ENCODE results near the gene SLC26A8. TPM values are rescaled to one million over a fixed set of nuclear protein-coding genes. Genes with fewer than 3 reads are reported as not detected.
A peak's percentile ranks its signal among the peaks of the same experiment; 100 is the strongest.
"Not testable (repeated sequence)": the region's sequence is repeated elsewhere in the genome, so short reads cannot be mapped to it uniquely, and the experiment has no call there.

SLC26A8 gene
- total RNA-seq, 1 donor from 2014 or later: 0.05 TPM

GRCh38 chr6:36052097-36052496 lies 27.7 kb upstream of the SLC26A8 start:
- no peak for DNase-seq (ENCODE audit: low read depth)

GRCh38 chr6:36050947-36051710 lies 26.7 kb upstream of the SLC26A8 start:
- no peak for DNase-seq (ENCODE audit: low read depth)

GRCh38 chr6:36050305-36050704 lies 25.9 kb upstream of the SLC26A8 start:
- DNase-seq (ENCODE audit: low read depth): no peak

GRCh38 chr6:36049582-36049981 lies 25.1 kb upstream of the SLC26A8 start:
- no peak for DNase-seq (ENCODE audit: low read depth)

GRCh38 chr6:36042618-36043260 lies 18.3 kb upstream of the SLC26A8 start:
- DNase-seq (ENCODE audit: low read depth): no peak

- no peak for DNase-seq (ENCODE audit: low read depth)
Observed at GRCh38 chr6:36040958-36041357, 16.5 kb upstream of the SLC26A8 start.

GRCh38 chr6:36039112-36039511 lies 14.7 kb upstream of the SLC26A8 start:
- DNase-seq (ENCODE audit: low read depth): peak; percentile 32

GRCh38 chr6:36038120-36038876 lies 13.9 kb upstream of the SLC26A8 start:
- DNase-seq (ENCODE audit: low read depth): no peak

- no peak for DNase-seq (ENCODE audit: low read depth)
Observed at GRCh38 chr6:36035225-36035624, 10.8 kb upstream of the SLC26A8 start.

- DNase-seq (ENCODE audit: low read depth): no peak
Observed at GRCh38 chr6:36034441-36034840, 10.0 kb upstream of the SLC26A8 start.

GRCh38 chr6:36033935-36034334 lies 9.5 kb upstream of the SLC26A8 start:
- DNase-seq (ENCODE audit: low read depth): peak; percentile 37

- not testable (repeated sequence) for DNase-seq (ENCODE audit: low read depth)
Observed at GRCh38 chr6:36033144-36033543, 8.7 kb upstream of the SLC26A8 start.

GRCh38 chr6:36032261-36032660 lies 7.8 kb upstream of the SLC26A8 start:
- DNase-seq (ENCODE audit: low read depth): no peak

- peak; percentile 70 for DNase-seq (ENCODE audit: low read depth)
Observed at GRCh38 chr6:36029464-36029863, 5.0 kb upstream of the SLC26A8 start.

- peak; percentile 86 for DNase-seq (ENCODE audit: low read depth)
Observed at GRCh38 chr6:36028877-36029324, 4.5 kb upstream of the SLC26A8 start.

GRCh38 chr6:36028088-36028876 lies 3.8 kb upstream of the SLC26A8 start:
- peak; percentile 19 for DNase-seq (ENCODE audit: low read depth)

GRCh38 chr6:36027501-36028087 lies 3.2 kb upstream of the SLC26A8 start, which contains the start of gene MAPK14:
MAPK14 (plus strand) TSS chr6:36027808; CDS start chr6:36028158, 350 bp downstream.
- DNase-seq (ENCODE audit: low read depth): peak; percentile 99

- no peak for DNase-seq (ENCODE audit: low read depth)
Observed at GRCh38 chr6:36025932-36026327, 1.5 kb upstream of the SLC26A8 start.

- no peak for DNase-seq (ENCODE audit: low read depth)
Observed at GRCh38 chr6:36025260-36025931, 955 bp upstream of the SLC26A8 start.

GRCh38 chr6:36020154-36020553 lies 4.3 kb downstream of the SLC26A8 start:
- DNase-seq (ENCODE audit: low read depth): no peak

GRCh38 chr6:36019167-36019566 lies 5.3 kb downstream of the SLC26A8 start:
- no peak for DNase-seq (ENCODE audit: low read depth)
